Loucy (cell line): ENCODE measurements around the gene ADGRD1.

ENCODE experiments used
- H2AFZ ChIP-seq: fragments of 200-600 bp; sonication (generic); 2 replicates; pipeline ENCODE4 v1.6.0; 2016; ENCODE audit warnings: antibody characterized with exemption, mild to moderate bottlenecking, low read length, moderate library complexity
- H3F3A ChIP-seq: fragments of 200-600 bp; 2 replicates; pipeline ENCODE4 v1.6.0; 2016; ENCODE audit warnings: antibody characterized with exemption, low read depth, mild to moderate bottlenecking
- H3K27me3 ChIP-seq: fragments of 200-600 bp; sonication (generic); 2 replicates; pipeline ENCODE4 v1.6.1; 2014; ENCODE audit warnings: low read length, mild to moderate bottlenecking; ENCODE audit not compliant: insufficient read depth, poor library complexity, severe bottlenecking
- H3K36me3 ChIP-seq: fragments of 200-600 bp; sonication (generic); 2 replicates; pipeline ENCODE4 v1.6.1; 2016; ENCODE audit warnings: low read length; ENCODE audit not compliant: insufficient read depth
- H3K4me1 ChIP-seq: fragments of 200-600 bp; sonication (generic); 2 replicates; pipeline ENCODE4 v1.5.1; 2014; ENCODE audit warnings: low read length, mild to moderate bottlenecking; ENCODE audit not compliant: insufficient read depth, poor library complexity, severe bottlenecking
- H3K4me2 ChIP-seq: fragments of 200-600 bp; sonication (generic); 2 replicates; pipeline ENCODE4 v1.6.0; 2014; ENCODE audit warnings: antibody characterized with exemption, low read length, low read depth, mild to moderate bottlenecking; ENCODE audit not compliant: poor library complexity, severe bottlenecking
- H3K4me3 ChIP-seq: fragments of 200-600 bp; sonication (generic); 2 replicates; pipeline ENCODE4 v1.5.1; 2014; ENCODE audit warnings: low read length, mild to moderate bottlenecking, mixed read lengths; ENCODE audit not compliant: poor library complexity, severe bottlenecking
- H3K79me2 ChIP-seq: fragments of 200-600 bp; sonication (generic); 2 replicates; pipeline ENCODE4 v1.6.1; 2014; ENCODE audit warnings: low read length; ENCODE audit not compliant: insufficient read depth
- H3K9ac ChIP-seq: fragments of 200-600 bp; sonication (generic); 2 replicates; pipeline ENCODE4 v1.6.0; 2014; ENCODE audit warnings: mild to moderate bottlenecking, low read depth, low read length, moderate library complexity; ENCODE audit not compliant: poor library complexity, severe bottlenecking
- H3K9me2 ChIP-seq: fragments of 200-600 bp; sonication (generic); replicated peaks from 2 replicates; pipeline ENCODE4 v1.6.1; 2016; ENCODE audit warnings: low read depth, low read length, mixed read lengths
- H3K9me3 ChIP-seq: fragments of 200-600 bp; sonication (generic); 2 replicates; pipeline ENCODE4 v1.6.1; 2014; ENCODE audit warnings: mild to moderate bottlenecking, antibody characterized with exemption, low read length, low read depth; ENCODE audit not compliant: insufficient read depth
- H4K20me1 ChIP-seq: fragments of 200-600 bp; sonication (generic); 2 replicates; pipeline ENCODE4 v1.6.0; 2014; ENCODE audit warnings: antibody characterized with exemption, low read length, mild to moderate bottlenecking; ENCODE audit not compliant: insufficient read depth, poor library complexity, severe bottlenecking
- EZH2phosphoT487 ChIP-seq: fragments of 200-600 bp; IDR thresholded peaks from 2 replicates; pipeline ENCODE4 v1.6.1; 2018; ENCODE audit warnings: antibody characterized with exemption, mild to moderate bottlenecking, moderate library complexity, borderline replicate concordance
- TF ChIP-seq, protein P1 (sequence below): fragments of 200-600 bp; sonication (generic); conservative IDR thresholded peaks from 2 replicates; pipeline ENCODE4 v1.5.1; 2014; ENCODE audit warnings: mild to moderate bottlenecking, antibody characterized with exemption, low read length

ADGRD1 gene

DNA sequence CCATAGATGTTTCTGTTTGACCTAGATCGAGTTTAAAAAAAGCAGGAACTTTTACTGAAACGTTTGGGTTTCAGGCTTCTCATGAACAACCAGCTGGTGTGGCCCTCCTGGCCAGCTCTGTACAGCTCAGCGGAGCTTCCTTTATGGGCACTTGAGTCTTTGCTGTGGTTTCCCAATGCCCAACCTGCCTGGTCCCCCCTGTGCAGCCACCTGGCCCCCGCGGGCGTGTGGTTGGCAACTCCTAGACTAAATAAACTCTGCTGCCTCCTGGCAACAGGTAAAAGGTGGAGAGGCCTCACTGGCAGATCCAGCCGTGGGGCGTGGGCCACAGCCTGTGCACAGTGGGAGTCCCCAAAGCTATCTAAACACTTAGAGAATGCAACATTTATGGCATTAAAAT lies 38.7 kb downstream of the ADGRD1 start:
- no peak overlapping the region for H3K4me2 ChIP-seq
- H3K9ac ChIP-seq, result no peak overlapping the region
- no peak overlapping the region for H3K4me3 ChIP-seq
- no peak for TF ChIP-seq EZH2phosphoT487
- TF ChIP-seq, protein P1, sequence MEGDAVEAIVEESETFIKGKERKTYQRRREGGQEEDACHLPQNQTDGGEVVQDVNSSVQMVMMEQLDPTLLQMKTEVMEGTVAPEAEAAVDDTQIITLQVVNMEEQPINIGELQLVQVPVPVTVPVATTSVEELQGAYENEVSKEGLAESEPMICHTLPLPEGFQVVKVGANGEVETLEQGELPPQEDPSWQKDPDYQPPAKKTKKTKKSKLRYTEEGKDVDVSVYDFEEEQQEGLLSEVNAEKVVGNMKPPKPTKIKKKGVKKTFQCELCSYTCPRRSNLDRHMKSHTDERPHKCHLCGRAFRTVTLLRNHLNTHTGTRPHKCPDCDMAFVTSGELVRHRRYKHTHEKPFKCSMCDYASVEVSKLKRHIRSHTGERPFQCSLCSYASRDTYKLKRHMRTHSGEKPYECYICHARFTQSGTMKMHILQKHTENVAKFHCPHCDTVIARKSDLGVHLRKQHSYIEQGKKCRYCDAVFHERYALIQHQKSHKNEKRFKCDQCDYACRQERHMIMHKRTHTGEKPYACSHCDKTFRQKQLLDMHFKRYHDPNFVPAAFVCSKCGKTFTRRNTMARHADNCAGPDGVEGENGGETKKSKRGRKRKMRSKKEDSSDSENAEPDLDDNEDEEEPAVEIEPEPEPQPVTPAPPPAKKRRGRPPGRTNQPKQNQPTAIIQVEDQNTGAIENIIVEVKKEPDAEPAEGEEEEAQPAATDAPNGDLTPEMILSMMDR, result no peak
- H3K9me2 ChIP-seq, result no peaks in the 10 kb centered on the region
- no peak overlapping the region for H2AFZ ChIP-seq
- H3K4me1 ChIP-seq, result no peaks in the 10 kb centered on the region
- H3K27me3 ChIP-seq, result no peaks in the 10 kb centered on the region
- no peaks in the 10 kb centered on the region for H4K20me1 ChIP-seq
- H3F3A ChIP-seq, result no peaks in the 10 kb centered on the region
- H3K9me3 ChIP-seq, result no peaks in the 10 kb centered on the region
- H3K79me2 ChIP-seq, result no peaks in the 10 kb centered on the region
- no peaks in the 10 kb centered on the region for H3K36me3 ChIP-seq

DNA sequence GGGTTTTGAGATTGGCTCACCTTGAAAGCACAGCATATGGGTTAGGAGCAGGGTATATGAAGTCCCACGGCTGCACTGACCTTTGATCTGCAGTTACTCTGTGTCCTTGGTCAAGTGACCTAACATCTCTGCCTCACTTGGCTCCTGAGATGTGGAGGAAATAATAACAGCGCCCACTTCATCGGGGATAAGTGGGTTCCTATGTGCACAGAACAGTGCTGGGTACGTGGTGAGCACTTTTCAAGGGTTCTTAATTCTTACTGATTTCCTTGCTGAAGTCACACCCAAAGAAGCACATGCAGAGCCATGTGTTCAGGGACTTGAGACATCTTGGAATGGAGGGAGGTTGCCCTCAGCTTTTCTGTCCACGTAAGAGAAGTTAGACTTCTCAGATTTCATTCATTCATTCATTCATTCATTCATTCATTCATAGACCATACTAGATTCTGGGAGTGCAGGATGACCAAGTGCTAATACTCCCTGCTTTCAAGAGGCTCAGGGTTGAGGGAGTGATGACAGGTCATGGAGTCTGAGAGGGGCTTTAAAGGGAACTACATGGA lies 39.4 kb downstream of the ADGRD1 start:
- Histone ChIP-seq H3K79me2 (no peaks in the 10 kb centered on the region), H3K4me3 (no peak overlapping the region), H3K27me3 (no peaks in the 10 kb centered on the region), H3K36me3 (no peaks in the 10 kb centered on the region), H2AFZ (no peak overlapping the region), H3K4me2 (no peak overlapping the region), H3K9me2 (no peaks in the 10 kb centered on the region), H3F3A (no peaks in the 10 kb centered on the region), H3K9me3 (no peaks in the 10 kb centered on the region), H3K4me1 (no peaks in the 10 kb centered on the region), H4K20me1 (no peaks in the 10 kb centered on the region), H3K9ac (no peak overlapping the region)
- TF ChIP-seq, protein P1, result no peak
- no peak for TF ChIP-seq EZH2phosphoT487

DNA sequence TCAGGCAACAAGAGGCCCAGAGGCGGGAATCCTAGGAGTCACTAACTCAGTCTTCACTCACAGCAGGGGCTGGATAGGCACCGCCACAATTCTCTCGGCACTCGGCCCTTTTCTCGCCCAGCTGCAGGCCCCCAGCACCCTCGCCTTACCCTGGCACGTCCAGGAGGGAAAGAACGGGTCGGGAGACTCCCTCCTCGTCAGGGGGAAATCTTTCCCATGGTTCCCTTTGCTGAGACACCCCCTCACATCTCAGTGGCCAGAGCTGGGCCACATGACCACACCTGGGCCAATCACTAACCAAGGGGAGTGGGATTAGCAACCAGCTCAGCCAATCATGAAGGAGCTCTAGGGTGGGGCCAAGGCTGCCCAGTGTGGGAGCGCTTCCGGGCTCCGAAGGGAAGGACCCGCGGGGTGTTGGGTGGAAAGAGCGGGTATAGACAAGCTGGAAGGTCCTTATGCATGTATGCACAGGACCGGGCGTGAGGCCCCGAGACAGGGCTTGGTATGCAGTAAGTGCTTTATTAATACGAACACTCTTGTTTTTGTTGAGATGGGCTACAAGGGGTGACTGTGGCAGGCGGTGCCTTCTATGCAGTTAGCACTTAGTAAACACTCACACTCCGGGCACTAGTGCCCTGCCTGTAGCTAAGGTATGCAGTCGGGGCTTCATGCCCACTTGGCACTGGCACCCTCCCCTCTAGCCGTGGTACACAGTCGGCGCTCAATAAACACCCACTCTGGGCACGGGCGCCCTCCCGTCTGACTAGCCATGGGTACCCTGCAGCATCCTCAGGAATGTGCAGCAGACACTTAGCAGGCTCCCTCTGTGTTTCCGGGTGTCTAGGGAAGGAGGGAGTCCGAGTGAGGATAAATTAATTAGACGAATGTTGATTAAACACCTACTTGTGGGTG lies 40.3 kb downstream of the ADGRD1 start:
- Histone ChIP-seq H3K4me2 (no peak overlapping the region), H3K4me1 (no peaks in the 10 kb centered on the region), H3K9ac (no peak overlapping the region), H3K36me3 (no peaks in the 10 kb centered on the region), H3K9me3 (no peaks in the 10 kb centered on the region), H4K20me1 (no peaks in the 10 kb centered on the region), H2AFZ (no peak overlapping the region), H3F3A (no peaks in the 10 kb centered on the region), H3K79me2 (no peaks in the 10 kb centered on the region), H3K4me3 (no peak overlapping the region), H3K27me3 (no peaks in the 10 kb centered on the region), H3K9me2 (no peaks in the 10 kb centered on the region)
- no peak for TF ChIP-seq EZH2phosphoT487
- TF ChIP-seq, protein P1, result no peak
